Activated T-helper 17 cell treated with anti-CD3 and anti-CD28 coated beads, Interleukin-2, amount 50 U/mL, for 72 hours (primary cell): ENCODE results near the gene WIPF2. TPM values are rescaled to one million over a fixed set of nuclear protein-coding genes. Genes with fewer than 3 reads are reported as not detected.

ENCODE experiments used
- ATAC-seq: fragments of 150-1000 bp; cut with Tn5 transposase; replicated peaks from 2 replicates; pipeline ENCODE4 v1.10.0; 2021; ENCODE audit warnings: mild to moderate bottlenecking, moderate library complexity
- H3K27ac Mint-ChIP-seq: one replicate; pipeline ENCODE4 v1.8.0; 2022; ENCODE audit warnings: mixed read lengths
- H3K27me3 Mint-ChIP-seq: one replicate; pipeline ENCODE4 v1.8.0; 2022; ENCODE audit warnings: mixed read lengths
- H3K36me3 Mint-ChIP-seq: one replicate; pipeline ENCODE4 v1.8.0; 2022; ENCODE audit warnings: low read depth, mild to moderate bottlenecking, mixed read lengths
- H3K4me1 Mint-ChIP-seq: one replicate; pipeline ENCODE4 v1.8.0; 2022; ENCODE audit warnings: mixed read lengths
- H3K4me3 Mint-ChIP-seq: one replicate; pipeline ENCODE4 v1.8.0; 2022; ENCODE audit warnings: mild to moderate bottlenecking, mixed read lengths
- H3K9me3 Mint-ChIP-seq: one replicate; pipeline ENCODE4 v1.8.0; 2022; ENCODE audit warnings: mixed read lengths
- total RNA-seq, 2 donors: library from RNA; stranded (reverse); gene quantifications; one replicate each; pipeline ENCODE4 v1.2.3, GENCODE V29; 2022

WIPF2 gene
- total RNA-seq, 2 donors from 2014 or later: 25.1 to 38.0 TPM

DNA sequence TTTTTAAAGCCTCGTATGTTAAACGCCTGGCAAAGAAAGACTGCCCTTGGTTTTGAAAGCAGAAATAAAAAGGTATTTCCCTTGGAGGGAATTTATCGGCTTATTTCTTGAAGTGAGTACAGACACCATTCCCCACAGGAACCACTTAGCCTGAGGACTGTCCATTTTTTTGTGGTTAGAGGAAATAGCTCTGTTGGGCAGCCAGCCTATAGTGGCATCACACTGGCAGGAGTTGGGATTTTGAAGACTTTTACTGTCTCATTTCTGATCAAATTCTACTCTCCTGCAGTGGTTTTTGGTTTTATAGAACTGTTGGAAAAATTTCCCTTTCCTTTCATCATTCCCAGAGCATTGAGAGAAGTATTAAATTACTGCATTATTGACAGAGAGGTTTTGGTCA, 34.5 kb downstream of the WIPF2 start:
- H3K9me3 Mint-ChIP-seq: no peaks in the 10 kb centered on the region
- peaks cover 36% of the 10 kb centered on the region for H3K36me3 Mint-ChIP-seq
- ATAC-seq: no peak
- H3K27me3 Mint-ChIP-seq: no peaks in the 10 kb centered on the region
- H3K27ac Mint-ChIP-seq: no peak overlapping the region
- no peak overlapping the region for H3K4me3 Mint-ChIP-seq
- H3K4me1 Mint-ChIP-seq: peaks cover 8% of the 10 kb centered on the region

DNA sequence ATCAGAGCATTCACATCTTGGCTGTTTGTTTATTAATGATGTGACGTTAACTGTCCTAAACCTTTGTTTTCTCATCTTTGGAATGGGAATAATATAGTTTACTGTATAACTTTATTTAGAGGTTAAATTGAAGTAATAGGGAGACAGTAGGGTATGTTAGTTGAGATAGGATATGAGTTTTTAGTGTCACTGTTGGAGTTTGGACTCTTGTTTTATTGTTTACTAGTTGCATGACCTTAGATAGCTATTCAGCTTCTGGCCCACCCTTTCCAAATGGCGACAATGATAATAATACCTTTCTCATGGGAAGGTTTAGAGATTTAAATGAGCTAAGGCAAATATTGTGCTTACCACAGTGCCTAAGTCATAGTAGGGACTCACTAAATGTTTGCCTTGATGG, 40.4 kb downstream of the WIPF2 start:
- H3K27ac Mint-ChIP-seq: no peak overlapping the region
- H3K36me3 Mint-ChIP-seq: peaks cover 79% of the 10 kb centered on the region
- ATAC-seq: no peak
- no peak overlapping the region for H3K4me3 Mint-ChIP-seq
- no peaks in the 10 kb centered on the region for H3K9me3 Mint-ChIP-seq
- peaks cover 9% of the 10 kb centered on the region for H3K4me1 Mint-ChIP-seq
- no peaks in the 10 kb centered on the region for H3K27me3 Mint-ChIP-seq

DNA sequence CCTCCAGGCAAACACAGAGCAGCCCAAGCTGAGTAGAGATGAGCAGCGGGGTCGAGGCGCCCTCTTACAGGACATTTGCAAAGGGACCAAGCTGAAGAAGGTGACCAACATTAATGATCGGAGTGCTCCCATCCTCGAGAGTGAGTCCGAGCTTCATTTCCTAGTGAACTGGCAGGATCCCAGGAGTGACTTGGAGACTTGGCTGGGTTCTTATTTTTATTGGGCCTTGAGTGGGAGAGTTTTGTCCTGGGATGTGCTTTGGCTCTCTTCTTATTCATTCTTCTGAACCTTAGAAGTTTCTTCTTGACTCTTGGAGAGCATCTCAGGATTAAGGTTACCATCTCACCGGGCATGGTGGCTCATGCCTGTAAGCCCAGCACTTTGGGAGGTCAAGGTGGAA, 41.4 kb downstream of the WIPF2 start:
- Mint-ChIP-seq H3K4me1 (peaks cover 9% of the 10 kb centered on the region), H3K4me3 (no peak overlapping the region), H3K27ac (no peak overlapping the region), H3K36me3 (peaks cover 79% of the 10 kb centered on the region), H3K9me3 (no peaks in the 10 kb centered on the region), H3K27me3 (no peaks in the 10 kb centered on the region)
- ATAC-seq: no peak

DNA sequence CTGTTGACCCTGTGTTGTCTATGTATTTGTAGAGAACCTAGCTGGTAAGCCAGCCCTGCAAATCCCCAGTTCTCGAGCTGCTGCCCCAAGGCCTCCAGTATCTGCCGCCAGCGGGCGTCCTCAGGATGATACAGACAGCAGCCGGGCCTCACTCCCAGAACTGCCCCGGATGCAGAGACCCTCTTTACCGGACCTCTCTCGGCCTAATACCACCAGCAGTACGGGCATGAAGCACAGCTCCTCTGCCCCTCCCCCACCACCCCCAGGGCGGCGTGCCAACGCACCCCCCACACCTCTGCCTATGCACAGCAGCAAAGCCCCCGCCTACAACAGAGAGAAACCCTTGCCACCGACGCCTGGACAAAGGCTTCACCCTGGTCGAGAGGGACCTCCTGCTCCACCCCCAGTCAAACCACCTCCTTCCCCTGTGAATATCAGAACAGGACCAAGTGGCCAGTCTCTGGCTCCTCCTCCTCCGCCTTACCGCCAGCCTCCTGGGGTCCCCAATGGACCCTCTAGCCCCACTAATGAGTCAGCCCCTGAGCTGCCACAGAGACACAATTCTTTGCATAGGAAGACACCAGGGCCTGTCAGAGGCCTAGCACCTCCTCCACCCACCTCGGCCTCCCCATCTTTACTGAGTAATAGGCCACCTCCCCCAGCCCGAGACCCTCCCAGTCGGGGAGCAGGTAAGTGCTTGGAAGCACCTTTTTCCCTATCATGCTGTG, 45.5 kb downstream of the WIPF2 start:
- Mint-ChIP-seq H3K9me3 (no peaks in the 10 kb centered on the region), H3K4me1 (peaks cover 9% of the 10 kb centered on the region), H3K4me3 (no peak overlapping the region), H3K27ac (peak overlapping the region; percentile 60), H3K36me3 (peaks cover 41% of the 10 kb centered on the region), H3K27me3 (no peaks in the 10 kb centered on the region)
- no peak for ATAC-seq

DNA sequence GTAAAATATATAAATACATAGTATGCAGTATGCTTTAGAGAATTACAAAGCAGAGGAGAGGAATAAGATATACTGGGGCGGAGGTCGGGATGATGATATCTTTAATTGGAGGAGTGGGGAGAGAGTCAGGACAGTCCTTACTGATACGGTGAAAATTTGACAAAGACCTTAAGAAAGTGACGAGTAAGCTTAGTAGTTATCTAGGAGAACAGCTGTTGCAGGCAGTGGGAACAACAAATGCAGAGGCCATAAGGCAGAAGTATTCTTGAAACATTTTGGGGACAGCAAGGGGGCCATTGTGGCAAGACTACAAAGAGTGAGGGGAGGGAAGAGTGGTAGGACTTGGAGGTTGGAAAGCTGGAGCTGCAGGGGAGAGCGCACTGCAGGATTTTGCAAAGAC, 46.2 kb downstream of the WIPF2 start:
- Mint-ChIP-seq H3K27me3 (no peaks in the 10 kb centered on the region), H3K9me3 (no peaks in the 10 kb centered on the region), H3K4me1 (peaks cover 9% of the 10 kb centered on the region), H3K27ac (no peak overlapping the region), H3K36me3 (peaks cover 38% of the 10 kb centered on the region), H3K4me3 (no peak overlapping the region)
- ATAC-seq: no peak

DNA sequence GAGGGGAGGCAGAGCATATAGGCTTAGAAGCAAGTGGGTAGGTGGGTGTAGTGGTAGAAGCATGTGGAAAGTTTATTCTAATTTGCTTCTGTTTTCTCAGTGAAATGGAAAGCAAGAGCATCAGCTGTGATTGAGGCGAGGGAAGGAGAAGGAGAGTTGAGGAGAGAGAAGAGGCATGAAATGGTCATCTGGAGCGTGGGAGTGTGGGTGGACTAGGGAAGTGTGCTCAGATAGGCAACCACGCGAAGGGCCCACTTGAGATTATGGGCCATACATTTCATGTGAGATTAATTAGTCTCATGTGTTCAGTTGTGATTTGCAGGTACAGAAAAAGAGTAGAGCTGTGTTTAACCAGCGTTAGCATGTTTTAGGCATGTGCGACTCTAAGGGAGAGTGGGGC, 47.8 kb downstream of the WIPF2 start:
- Mint-ChIP-seq H3K27me3 (no peaks in the 10 kb centered on the region), H3K36me3 (peaks cover 38% of the 10 kb centered on the region), H3K27ac (no peak overlapping the region), H3K4me3 (no peak overlapping the region), H3K9me3 (no peaks in the 10 kb centered on the region), H3K4me1 (peaks cover 9% of the 10 kb centered on the region)
- ATAC-seq: no peak

DNA sequence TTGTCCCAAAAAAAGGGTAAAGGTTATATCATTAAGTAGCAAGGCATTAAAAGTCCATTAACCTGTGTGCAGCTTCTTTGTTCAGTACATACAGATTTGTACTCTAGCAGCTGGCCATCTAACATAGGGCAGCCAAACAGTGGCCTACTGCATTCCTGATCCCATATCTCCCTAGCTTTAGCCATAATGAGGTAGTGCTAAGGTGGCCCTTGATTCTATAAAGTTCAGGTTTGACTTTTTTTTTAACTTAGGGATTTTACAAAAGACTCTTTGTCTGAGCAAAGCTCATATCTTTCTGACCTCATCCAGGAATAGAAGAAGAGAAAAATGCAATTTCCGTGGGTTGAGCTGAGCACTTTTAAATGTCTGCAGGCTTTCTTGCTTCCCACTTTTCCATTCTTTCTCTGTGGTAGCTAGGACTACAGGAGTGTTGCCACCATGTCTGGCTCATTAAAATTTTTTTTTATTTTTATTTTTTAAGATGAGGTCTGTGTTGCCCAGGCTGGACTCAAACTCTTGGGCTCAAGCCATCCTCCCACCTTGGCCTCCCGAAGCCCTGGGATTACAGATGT, 49.1 kb downstream of the WIPF2 start:
- no peak for ATAC-seq
- no peaks in the 10 kb centered on the region for H3K4me1 Mint-ChIP-seq
- H3K27me3 Mint-ChIP-seq: no peaks in the 10 kb centered on the region
- no peak overlapping the region for H3K27ac Mint-ChIP-seq
- H3K4me3 Mint-ChIP-seq: no peak overlapping the region
- no peaks in the 10 kb centered on the region for H3K9me3 Mint-ChIP-seq
- peaks cover 38% of the 10 kb centered on the region for H3K36me3 Mint-ChIP-seq

DNA sequence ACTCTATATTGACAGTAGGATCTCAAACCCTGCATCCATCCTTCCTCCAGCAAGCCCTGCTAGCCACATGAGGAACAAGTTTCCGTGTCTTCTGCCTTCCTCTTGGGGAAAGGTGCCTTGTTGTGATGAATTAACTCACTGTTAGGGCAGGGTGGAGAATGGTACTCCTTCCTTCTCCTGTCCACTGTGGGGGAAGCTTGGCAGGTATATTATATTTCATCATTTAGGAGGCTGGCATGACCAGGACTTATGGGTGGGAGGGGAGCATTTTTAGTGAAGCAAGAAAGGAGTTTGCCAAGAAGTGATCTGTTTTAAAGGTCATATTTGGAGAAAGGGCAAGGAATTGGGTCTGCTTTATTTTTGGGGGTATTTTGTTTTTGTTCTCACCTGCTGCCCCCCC, 59.3 kb downstream of the WIPF2 start:
- Mint-ChIP-seq H3K9me3 (no peaks in the 10 kb centered on the region), H3K4me1 (peaks cover 19% of the 10 kb centered on the region), H3K36me3 (peaks cover 93% of the 10 kb centered on the region), H3K27me3 (no peaks in the 10 kb centered on the region), H3K4me3 (no peak overlapping the region), H3K27ac (peak overlapping the region; percentile 74)
- no peak for ATAC-seq

DNA sequence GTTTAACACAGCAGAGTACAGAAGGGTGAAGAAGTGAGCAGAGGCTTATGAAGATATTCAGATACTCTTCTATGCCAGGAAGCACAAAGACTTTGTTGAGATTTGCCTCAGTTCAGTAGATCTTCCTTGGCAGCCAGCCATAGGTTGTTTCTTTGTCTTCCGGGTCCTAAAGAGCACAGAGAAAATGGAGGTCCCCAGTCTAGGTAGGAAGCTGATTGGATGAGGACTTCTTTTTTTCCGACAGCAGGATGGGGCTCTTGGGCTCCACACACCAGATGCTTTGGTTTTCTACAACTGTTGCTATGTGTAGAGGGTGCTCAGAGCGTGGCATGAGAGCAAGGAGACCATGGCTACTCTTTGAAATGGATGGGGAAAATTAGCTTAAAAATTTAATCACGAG, 60.3 kb downstream of the WIPF2 start:
- no peak overlapping the region for H3K27ac Mint-ChIP-seq
- no peak for ATAC-seq
- no peak overlapping the region for H3K4me3 Mint-ChIP-seq
- H3K4me1 Mint-ChIP-seq: peaks cover 29% of the 10 kb centered on the region
- peaks cover 89% of the 10 kb centered on the region for H3K36me3 Mint-ChIP-seq
- no peaks in the 10 kb centered on the region for H3K9me3 Mint-ChIP-seq
- no peaks in the 10 kb centered on the region for H3K27me3 Mint-ChIP-seq

DNA sequence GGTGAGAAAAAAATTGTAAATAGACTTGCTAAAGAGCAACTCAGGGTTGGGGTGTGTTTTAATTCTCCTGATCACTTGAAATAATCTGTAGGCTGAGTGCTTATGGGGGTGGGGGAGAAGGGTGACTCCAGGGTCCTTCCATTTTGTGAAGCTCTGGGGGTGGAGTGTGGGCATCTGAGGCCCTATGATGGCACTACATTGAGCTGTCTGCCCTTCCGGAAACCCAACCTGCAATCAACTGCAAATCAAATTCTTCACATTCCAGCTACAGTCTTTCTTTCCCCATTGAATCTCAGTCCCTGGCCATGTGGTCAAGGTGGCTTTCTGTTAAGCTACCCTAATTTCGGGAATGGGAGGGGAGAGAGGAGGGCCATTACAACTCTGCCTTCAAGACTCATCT, 62.6 kb downstream of the WIPF2 start:
- peak; percentile 31 for ATAC-seq
- peaks cover 67% of the 10 kb centered on the region for H3K36me3 Mint-ChIP-seq
- peak overlapping the region; percentile 11 for H3K27ac Mint-ChIP-seq
- H3K9me3 Mint-ChIP-seq: no peaks in the 10 kb centered on the region
- peaks cover 34% of the 10 kb centered on the region for H3K4me1 Mint-ChIP-seq
- peak overlapping the region; percentile 36 for H3K4me3 Mint-ChIP-seq
- H3K27me3 Mint-ChIP-seq: no peaks in the 10 kb centered on the region

DNA sequence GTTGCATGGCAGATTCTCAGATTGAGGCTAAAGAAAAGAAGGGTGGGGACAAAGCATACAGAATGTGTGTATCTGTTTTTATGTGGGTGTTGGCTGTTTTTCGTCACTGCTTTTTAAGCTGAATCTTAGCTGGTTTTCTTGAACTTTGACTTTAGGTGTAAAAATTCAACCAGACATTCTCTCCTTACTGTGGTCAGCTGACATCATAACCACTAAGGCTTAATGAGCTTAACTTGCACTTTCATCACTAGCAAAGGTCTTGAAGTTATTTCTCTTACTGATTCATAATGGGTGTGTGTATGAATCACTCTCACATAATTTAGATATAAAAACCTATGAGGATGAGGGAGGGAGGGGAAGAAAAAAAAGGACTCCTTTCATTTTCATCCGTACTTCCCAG, 64.6 kb downstream of the WIPF2 start:
- ATAC-seq: peak; percentile 68
- peak overlapping the region; percentile 79 for H3K27ac Mint-ChIP-seq
- H3K36me3 Mint-ChIP-seq: peaks cover 59% of the 10 kb centered on the region
- peak overlapping the region; percentile 84 for H3K4me3 Mint-ChIP-seq
- no peaks in the 10 kb centered on the region for H3K9me3 Mint-ChIP-seq
- no peaks in the 10 kb centered on the region for H3K27me3 Mint-ChIP-seq
- H3K4me1 Mint-ChIP-seq: peaks cover 37% of the 10 kb centered on the region

DNA sequence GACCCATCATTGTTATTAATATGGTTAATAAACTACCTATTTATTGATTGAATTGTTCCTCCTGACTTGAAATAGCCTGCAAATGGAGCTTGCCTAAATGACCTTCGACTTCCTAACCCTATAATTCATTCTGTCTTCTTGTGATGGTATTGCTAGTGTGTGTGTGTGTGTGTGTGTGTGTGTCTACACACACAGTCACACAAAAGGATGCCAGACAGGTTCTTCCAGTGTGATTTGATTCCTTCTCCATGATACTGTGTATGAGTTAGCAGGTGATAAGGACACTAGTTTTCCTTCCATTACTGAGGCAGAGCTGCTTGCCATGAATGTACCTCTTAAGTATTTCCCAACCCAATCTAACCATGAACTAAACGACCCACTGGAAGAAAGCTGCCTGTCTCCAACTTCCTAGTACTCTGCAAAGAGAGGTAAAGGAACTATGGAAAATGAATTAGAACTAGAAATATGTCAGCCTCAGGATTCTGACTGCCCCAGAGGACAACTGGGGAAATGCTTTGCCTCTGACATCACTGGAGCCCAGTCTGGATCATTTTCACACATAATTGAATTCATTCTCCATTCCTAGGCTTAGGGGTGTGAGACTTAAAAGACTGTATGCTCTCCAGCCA, 65.1 kb downstream of the WIPF2 start:
- H3K27me3 Mint-ChIP-seq: no peaks in the 10 kb centered on the region
- H3K9me3 Mint-ChIP-seq: no peaks in the 10 kb centered on the region
- H3K36me3 Mint-ChIP-seq: peaks cover 59% of the 10 kb centered on the region
- H3K4me1 Mint-ChIP-seq: peaks cover 37% of the 10 kb centered on the region
- H3K27ac Mint-ChIP-seq: peak overlapping the region; percentile 79
- peak overlapping the region; percentile 84 for H3K4me3 Mint-ChIP-seq
- no peak for ATAC-seq

DNA sequence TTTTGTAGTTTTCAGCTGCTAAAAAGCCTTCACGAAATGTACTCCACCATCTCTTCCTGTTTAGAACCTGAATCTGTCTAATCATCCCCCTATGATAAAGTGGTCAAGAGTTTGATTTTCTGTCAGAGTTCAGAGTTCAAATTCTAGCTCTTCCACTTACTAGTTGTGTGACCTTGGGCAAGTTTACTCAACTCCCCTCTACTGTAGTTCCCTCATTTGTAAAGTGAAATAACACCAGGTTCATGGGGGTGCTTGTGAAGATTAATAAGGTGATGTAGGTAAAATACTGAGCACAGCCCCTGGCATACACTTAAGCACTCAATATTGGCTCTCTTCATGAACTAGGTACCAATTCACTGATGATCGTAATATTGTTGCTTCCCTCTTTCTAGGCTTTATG, 67.4 kb downstream of the WIPF2 start:
- Mint-ChIP-seq H3K4me1 (peaks cover 45% of the 10 kb centered on the region), H3K27me3 (no peaks in the 10 kb centered on the region), H3K27ac (peak overlapping the region; percentile 97)

DNA sequence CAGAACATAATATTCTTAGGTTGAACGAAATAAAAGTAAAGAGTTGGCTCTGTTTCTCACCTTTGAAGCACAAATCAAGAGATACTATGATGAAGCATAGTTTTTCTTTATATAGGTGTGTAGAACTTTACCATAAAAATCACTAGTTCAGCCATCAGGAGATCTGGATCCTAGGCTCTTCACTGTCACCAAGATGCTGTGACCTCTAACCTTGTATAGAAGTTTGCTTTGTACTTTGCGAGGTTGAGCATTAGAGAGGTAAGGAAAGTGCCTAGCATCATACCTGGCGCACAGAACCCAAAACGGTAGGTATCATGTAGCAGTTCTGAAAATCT, 68.0 kb downstream of the WIPF2 start:
- H3K27ac Mint-ChIP-seq: peak overlapping the region; percentile 97
- H3K27me3 Mint-ChIP-seq: no peaks in the 10 kb centered on the region
- H3K9me3 Mint-ChIP-seq: no peaks in the 10 kb centered on the region
- ATAC-seq: no peak
- peaks cover 59% of the 10 kb centered on the region for H3K36me3 Mint-ChIP-seq
- peaks cover 39% of the 10 kb centered on the region for H3K4me1 Mint-ChIP-seq
- H3K4me3 Mint-ChIP-seq: peak overlapping the region; percentile 99

More for the DNA sequence above, 67.4 kb downstream of the WIPF2 start:
- Mint-ChIP-seq H3K36me3 (peaks cover 59% of the 10 kb centered on the region), H3K4me3 (no peak overlapping the region), H3K9me3 (no peaks in the 10 kb centered on the region)
- ATAC-seq: no peak
